GM19468 (cell line): ENCODE data around the gene STX16.

ENCODE experiments used
- ATAC-seq: cut with Tn5 transposase; IDR thresholded peaks from one replicate; pipeline ENCODE4 v1.9.1; 2021; ENCODE audit warnings: mild to moderate bottlenecking, moderate library complexity, moderate number of reproducible peaks; ENCODE audit not compliant: unreplicated experiment; ENCODE audit errors: extremely low read depth

The STX16 gene, protein sequence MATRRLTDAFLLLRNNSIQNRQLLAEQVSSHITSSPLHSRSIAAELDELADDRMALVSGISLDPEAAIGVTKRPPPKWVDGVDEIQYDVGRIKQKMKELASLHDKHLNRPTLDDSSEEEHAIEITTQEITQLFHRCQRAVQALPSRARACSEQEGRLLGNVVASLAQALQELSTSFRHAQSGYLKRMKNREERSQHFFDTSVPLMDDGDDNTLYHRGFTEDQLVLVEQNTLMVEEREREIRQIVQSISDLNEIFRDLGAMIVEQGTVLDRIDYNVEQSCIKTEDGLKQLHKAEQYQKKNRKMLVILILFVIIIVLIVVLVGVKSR

DNA sequence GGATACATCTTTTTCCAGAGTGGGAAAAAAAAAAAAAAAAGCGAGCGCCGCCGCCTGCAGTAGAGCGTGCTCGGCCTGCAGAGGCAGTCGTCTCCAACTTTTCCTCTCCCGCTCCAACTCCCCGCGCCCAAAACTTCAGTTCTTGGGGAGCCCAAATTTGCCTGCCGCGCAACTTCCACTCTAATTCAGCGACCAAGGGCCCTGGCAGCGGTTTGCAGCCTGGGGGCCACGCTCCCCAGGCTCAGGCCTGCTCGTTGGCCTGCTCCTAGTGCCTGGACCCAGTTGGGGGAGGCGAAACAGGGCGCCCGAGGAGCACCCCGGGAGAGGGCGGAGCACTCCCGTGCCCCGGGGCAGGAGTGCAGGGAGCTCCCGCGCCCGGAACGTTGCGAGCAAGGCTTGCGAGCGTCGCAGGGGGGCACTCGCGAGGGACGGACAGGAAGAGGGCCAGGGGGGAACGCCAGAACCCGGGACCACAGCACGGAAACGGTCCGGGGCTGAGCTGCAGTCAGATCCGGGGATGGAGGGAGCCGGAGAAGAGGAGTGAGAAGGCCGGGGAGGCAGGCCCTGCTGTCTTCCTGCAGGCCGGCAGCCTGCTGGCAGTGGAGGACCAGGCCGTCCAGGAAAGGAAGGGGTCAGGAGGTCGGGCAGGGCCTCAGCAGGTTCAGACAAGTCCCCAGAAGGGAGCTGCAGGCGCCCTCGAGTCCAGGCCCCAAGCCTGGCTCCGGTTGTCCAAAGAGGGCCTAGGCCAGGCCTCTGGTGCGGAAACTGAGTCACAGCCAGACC, at the start of gene STX16:
Gene STX16 (plus strand): TSS at position 508 of the 783 bp plus-strand sequence. CDS start 724 bp downstream, outside the sequence.
- no peak for ATAC-seq

- no peak for ATAC-seq
Measured at GRCh38 chr20:58602124-58602523, 49.0 kb upstream of the STX16 start.

GRCh38 chr20:58603721-58604120, 47.4 kb upstream of the STX16 start:
- ATAC-seq = no peak

DNA sequence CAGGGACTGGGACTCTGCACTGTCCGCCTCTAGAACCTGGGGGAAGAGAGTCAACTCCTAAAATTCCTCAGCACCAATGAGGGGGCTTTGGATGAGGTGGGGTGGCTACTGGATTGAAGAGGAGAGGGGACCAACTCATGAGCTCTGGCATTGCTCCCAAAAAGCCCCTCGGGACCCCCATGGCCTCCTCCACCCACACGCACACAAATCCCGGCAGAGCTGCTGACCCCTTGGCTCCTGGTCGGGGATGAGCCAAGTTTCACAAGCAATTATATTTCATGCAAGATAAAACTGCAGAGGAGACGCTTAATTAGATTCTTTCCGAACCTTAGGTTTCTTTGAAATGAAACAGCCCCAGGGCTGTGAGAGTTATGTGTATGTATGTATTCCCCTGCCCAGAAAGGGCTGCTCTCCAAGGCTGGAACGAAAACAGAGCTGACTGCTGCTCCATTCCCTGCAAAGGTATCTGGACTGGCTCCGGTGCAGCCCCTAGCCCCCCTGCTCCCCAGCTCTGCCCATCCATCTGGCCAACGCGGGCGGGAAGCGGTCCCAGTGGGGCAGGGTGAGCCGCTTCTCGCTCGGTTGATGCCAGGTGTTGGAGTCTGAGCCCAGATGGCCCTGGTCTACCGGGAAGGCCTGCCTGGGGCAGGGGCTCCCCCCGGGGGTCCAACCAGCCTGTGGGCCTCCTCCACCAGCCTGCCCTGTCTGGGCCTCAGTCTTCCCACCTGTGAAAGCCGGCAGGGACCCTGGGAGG, 46.8 kb upstream of the STX16 start:
- no peak for ATAC-seq

- no peak for ATAC-seq
Measured at GRCh38 chr20:58605292-58606065, 45.6 kb upstream of the STX16 start.

DNA sequence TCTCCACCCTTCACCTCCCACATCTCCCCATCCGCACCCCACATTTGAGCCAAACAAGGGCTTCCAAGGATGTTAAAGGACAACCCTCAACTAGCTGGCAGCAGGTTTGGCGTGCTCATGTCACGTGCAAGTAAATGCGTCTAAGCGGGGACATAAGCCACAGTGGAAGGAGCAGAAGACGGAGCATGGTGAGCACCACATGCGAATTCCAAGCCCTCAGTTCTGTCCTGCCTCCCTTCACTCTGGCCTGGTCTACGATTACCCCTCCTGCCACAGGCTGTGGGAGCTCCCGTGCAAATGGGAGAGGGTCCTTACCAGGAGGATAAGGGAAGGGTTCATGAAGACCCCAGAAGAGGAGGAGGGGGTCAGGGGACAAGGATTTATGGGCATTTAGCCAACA, 44.9 kb upstream of the STX16 start:
- ATAC-seq = no peak

DNA sequence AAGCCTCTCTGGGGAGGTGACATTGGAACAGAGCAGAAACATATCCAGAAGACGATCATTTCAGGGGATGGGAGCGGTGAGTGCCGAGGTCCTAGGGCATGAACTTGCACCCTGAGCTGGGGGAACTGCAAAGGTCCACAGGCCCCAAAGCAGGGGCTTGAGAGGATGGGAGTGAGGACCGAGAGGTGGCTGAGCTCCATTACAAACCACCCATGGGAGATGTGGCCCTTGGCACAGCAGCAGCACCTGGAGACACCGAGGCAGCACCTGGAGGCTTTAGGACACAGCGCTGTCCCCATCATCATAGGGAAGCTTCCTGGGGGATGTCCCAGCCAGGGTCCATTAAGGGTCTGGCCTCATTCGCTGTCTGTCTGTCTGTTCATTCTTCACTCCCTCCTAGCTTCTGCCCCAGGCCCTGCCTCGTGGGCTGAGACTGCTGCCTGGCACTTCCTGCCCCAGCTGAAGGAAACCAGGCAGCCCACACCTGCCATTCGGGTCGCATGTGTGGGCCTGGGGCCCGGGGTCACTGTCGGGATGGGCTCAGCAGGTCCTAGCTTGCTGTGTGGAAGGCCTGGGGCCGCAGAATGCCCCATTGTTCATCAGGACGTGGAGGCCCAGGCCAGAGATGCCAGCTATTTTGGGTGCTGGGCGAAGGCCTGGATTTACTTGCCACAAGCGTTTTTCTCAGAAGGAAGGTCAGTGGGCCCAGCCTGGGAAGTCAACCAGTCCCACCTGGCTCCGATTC, 42.8 kb upstream of the STX16 start:
- no peak for ATAC-seq

GRCh38 chr20:58609026-58609425, 42.1 kb upstream of the STX16 start:
- ATAC-seq = no peak

GRCh38 chr20:58610071-58610800, 40.8 kb upstream of the STX16 start:
- ATAC-seq = no peak

DNA sequence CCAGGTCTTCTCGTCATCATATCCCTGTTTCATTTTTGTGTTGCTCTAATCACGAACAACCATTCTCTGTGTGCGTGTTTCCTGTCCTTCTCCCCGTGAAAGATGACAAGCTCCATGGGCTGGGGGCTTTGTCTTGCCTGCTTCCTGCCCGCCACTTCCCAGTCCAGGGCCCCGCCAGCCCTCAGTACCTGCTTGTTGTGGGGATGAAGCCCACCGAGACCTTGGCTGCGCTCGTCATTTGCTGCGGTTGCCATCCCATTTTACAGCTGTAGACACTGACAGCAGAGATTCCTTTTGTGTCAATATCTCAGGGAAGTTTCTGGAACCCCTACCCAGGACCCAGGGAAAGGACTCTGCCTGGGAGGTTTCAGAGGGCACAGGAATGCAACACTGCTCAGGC, 40.3 kb upstream of the STX16 start:
- ATAC-seq = no peak

DNA sequence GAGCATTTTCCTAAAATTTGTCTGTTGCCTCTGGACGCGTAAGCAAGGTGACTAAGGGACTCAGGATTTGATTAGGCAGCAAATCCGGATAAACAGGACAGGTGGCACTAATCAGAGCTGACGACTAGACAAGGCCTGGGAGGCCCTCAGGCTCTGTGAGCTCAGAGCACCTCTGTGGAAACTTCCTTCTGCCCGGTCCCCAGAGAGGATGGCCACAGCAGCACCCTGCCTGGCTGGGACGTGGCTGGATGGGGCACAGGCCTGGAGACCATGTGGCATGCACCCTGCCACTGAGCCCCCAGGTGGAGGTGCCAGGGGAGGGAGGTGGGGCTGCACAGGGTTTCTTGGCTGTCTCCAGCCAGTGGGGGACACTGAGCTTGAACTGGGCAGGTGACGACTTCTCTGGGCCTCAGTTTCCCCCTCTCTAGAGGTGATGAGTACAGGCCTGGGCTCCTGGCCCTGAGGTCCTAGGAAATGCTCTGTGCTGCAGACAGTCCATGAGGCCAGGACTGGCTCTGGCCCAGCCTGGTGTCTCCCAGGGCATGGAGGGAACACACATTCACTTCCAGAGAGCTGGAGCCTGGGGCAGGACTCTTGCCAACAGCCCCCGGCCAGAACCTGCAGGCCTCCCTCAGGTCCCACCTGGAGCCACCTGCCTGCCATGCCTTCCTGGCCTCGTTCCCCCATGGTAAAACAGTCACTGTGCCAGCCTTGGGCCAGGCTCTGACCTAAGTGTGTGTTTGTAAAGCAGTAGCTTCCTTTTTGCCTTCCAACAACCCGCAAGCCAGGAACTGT, 39.6 kb upstream of the STX16 start:
- ATAC-seq = no peak

GRCh38 chr20:58612121-58612691, 38.9 kb upstream of the STX16 start:
- no peak for ATAC-seq

DNA sequence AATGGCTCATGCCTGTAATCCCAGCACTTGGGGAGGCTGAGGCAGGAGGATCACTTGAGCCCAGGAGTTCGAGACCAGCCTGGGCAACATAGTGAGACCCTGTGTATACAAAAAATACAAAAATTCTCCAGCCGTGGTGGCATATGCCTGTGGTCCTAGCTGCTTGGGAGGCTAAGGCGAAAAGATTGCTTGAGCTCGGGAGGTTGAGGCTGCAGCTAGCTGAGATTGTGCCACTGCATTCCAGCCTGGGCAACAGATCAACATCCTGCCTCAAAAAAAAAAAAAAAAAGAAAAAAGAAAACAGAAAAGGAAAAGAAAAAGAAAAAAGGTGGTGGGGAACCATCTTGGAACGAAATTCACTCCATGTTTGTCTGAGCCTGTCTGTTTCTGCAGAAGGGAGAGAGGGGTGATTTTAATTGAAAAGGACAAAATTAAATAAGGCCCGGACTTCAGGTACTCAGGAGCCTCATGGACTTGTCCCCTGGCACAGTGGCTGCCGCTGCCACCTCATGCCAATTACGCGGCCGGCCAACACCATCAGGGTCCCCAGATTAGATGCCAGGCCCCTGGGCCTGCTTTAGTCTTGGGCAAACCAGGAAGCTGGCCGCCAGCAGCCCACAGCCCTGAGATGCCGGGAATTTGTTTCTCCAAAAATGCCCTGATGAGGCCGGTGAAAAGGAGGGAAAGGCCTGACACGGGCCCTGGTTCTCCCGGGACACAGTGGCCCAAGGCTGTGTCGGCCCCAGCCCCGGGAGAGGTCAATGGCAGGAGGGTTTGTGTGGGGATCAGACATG, 37.8 kb upstream of the STX16 start:
- no peak for ATAC-seq

GRCh38 chr20:58614366-58614765, 36.7 kb upstream of the STX16 start:
- ATAC-seq = no peak

DNA sequence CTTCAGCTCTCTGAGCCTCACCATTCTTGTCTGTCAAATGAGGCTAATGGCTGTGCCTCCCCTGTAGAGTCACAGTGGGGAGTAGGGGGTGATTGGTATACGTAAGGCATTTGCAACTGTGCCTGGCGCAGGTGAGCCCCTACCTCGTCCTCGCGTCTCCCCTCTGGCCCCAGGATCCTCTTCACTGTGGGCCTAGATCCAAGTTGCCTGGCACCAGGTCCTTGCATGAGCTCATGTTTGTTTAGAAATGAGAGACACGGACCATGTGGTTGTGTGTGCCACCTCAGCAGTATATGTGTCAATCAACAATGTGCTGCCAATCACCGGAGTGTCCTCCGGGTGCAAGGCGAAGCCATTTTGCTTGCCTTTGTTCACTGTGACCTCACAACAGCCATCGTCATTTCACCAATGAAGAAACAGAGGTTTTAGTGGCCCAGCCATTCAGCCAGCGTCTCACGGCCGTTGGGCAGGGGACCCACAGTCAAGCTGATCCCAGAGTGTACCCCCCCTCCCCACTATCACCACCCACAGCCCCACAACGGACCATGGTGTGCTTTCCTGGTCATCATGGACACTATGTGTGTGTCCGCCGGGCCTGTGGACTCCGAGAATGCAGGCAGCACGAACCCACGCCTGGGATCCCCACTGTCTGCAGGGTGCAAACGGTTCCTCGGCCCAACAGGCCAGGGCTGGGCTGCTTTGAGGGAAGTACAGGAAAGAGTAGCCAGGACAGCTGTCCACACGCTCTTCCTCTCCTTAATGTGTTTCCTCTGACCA, 35.9 kb upstream of the STX16 start:
- ATAC-seq = no peak

DNA sequence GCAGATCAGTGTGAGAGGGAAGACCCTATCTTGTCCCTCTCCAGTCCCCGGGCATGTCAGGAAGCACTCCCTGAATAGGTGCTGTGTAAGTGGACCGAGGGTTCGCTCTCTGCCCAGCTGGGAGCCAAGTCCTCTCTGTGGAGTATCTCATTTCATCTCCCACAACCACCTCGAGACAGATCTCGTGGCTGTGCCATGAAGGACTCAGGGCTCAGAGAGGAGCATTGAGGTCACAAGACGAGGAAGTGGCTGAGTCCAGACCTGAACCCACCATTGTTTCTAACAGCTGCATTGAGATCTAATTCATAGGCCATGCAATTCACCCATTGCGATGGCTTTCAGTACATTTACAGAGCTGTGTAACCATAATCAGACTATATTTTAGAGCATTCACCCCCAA, 34.7 kb upstream of the STX16 start:
- ATAC-seq = no peak
